HepG2 (cell line): Measurements from ENCODE around the gene TOP2A. TPM values are rescaled to one million over a fixed set of nuclear protein-coding genes. Genes with fewer than 3 reads are reported as not detected.
A peak's percentile ranks its signal among the peaks of the same experiment; 100 is the strongest.

Experiments used
- ARID4A ChIP-seq: sonication (generic); formaldehyde crosslinking; IDR thresholded peaks from 2 replicates; pipeline ENCODE4 v1.5.0; 2020; ENCODE audit warnings: mild to moderate bottlenecking, missing genetic modification reagents, borderline replicate concordance
- DDIT3 ChIP-seq: sonication (generic); formaldehyde crosslinking; IDR thresholded peaks from 2 replicates; pipeline ENCODE4 v1.4.0; 2020; ENCODE audit warnings: mild to moderate bottlenecking, missing genetic modification reagents
- XRCC5 ChIP-seq: fragments of 200-400 bp; formaldehyde crosslinking; optimal IDR thresholded peaks from 2 replicates; pipeline ENCODE3; 2017; ENCODE audit warnings: mild to moderate bottlenecking, low read length
- ZKSCAN1 ChIP-seq: fragments of 150-350 bp; IDR thresholded peaks from 2 replicates; pipeline ENCODE4 v1.6.1; 2014; ENCODE audit warnings: low read length
- polyA plus RNA-seq, 8 experiments: library from polyadenylated mRNA; depleted of rRNA in 3 of 8; stranded (reverse) in 7 of 8; unstranded in 1 of 8; fragments of >200 nt; fragmentation: Illumina TruSeq in 4 of 8; extraction: Trizol in 4 of 8; gene quantifications; 2 replicates each; pipeline versions ENCODE4 v1.2.1 to v1.2.3, GENCODE V29; 2011 to 2016; ENCODE audit warnings: low read depth in 4 of 8, missing spikeins in 1 of 8, mixed read lengths in 1 of 8; ENCODE audit not compliant: insufficient read depth in 1 of 8
- total RNA-seq, 5 experiments: library from RNA; depleted of rRNA; stranded (reverse); fragments of >200 nt; fragmentation: Illumina TruSeq; extraction: Trizol; gene quantifications; 2 replicates each; pipeline ENCODE4 v1.2.3, GENCODE V29; 2016; ENCODE audit warnings: low read depth in 1 of 5
- TF ChIP-seq, protein P1 (sequence below): sonication (generic); formaldehyde crosslinking; IDR thresholded peaks from 2 replicates; pipeline ENCODE4 v1.4.0; 2020; ENCODE audit warnings: missing genetic modification reagents
- TF ChIP-seq, protein P2 (sequence below): sonication (generic); formaldehyde crosslinking; IDR thresholded peaks from 2 replicates; pipeline ENCODE4 v1.4.0; 2020; ENCODE audit warnings: missing genetic modification reagents

Gene TOP2A
- total and polyA plus RNA-seq, 2 of the 13 experiments (the other 11 are each of a cell fraction or from before 2014, with no cell fraction given) = 108 to 327 TPM

DNA sequence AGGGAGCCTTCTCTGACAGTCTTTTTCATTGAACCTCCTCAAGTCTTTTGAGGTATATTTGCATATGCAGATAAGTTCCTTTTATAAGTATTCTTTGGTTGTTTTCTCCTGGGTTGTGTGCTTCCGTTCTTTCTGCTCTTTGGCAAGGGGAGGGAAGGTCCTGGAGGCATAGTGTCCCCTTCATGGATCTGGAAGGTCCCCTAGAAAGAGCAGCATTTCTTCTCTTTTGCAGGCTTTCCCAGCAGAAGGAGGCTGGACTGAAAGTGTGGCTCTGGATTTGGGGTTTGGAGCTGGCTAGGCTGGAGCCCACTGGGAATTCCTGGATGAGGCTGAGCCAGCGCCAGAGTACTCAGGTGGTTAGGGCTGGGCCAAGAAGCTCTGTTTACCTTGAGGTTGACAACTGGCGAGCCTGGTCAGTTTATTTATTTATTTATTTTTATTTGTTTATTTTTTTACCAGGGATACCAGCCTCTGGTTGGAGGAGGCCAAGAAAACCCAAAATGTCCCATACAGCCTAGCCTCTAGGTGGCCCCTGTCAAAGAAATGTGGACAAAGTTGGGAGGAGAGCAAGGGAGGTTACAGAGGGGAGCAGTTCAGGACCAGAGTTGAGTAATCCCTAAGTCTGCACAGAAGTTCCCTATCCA, 5.4 kb upstream of the TOP2A start (continued):
- TF ChIP-seq, protein P1, sequence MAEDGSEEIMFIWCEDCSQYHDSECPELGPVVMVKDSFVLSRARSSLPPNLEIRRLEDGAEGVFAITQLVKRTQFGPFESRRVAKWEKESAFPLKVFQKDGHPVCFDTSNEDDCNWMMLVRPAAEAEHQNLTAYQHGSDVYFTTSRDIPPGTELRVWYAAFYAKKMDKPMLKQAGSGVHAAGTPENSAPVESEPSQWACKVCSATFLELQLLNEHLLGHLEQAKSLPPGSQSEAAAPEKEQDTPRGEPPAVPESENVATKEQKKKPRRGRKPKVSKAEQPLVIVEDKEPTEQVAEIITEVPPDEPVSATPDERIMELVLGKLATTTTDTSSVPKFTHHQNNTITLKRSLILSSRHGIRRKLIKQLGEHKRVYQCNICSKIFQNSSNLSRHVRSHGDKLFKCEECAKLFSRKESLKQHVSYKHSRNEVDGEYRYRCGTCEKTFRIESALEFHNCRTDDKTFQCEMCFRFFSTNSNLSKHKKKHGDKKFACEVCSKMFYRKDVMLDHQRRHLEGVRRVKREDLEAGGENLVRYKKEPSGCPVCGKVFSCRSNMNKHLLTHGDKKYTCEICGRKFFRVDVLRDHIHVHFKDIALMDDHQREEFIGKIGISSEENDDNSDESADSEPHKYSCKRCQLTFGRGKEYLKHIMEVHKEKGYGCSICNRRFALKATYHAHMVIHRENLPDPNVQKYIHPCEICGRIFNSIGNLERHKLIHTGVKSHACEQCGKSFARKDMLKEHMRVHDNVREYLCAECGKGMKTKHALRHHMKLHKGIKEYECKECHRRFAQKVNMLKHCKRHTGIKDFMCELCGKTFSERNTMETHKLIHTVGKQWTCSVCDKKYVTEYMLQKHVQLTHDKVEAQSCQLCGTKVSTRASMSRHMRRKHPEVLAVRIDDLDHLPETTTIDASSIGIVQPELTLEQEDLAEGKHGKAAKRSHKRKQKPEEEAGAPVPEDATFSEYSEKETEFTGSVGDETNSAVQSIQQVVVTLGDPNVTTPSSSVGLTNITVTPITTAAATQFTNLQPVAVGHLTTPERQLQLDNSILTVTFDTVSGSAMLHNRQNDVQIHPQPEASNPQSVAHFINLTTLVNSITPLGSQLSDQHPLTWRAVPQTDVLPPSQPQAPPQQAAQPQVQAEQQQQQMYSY (CRISPR knock-in tag) = peak; percentile 98
- TF ChIP-seq, protein P2, sequence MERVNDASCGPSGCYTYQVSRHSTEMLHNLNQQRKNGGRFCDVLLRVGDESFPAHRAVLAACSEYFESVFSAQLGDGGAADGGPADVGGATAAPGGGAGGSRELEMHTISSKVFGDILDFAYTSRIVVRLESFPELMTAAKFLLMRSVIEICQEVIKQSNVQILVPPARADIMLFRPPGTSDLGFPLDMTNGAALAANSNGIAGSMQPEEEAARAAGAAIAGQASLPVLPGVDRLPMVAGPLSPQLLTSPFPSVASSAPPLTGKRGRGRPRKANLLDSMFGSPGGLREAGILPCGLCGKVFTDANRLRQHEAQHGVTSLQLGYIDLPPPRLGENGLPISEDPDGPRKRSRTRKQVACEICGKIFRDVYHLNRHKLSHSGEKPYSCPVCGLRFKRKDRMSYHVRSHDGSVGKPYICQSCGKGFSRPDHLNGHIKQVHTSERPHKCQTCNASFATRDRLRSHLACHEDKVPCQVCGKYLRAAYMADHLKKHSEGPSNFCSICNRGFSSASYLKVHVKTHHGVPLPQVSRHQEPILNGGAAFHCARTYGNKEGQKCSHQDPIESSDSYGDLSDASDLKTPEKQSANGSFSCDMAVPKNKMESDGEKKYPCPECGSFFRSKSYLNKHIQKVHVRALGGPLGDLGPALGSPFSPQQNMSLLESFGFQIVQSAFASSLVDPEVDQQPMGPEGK (CRISPR knock-in tag) = 0 out of 2 replicates have a peak, but pooled peaks have one; percentile 22
- TF ChIP-seq XRCC5 (peak; percentile 49), DDIT3 (CRISPR knock-in tag) (no peak), ARID4A (CRISPR knock-in tag) (0 out of 2 replicates have a peak, but pooled peaks have one; percentile 18), ZKSCAN1 (0 out of 2 replicates have a peak, but pooled peaks have one; percentile 19)
